GM23338 (cell line): Measurements from ENCODE around the gene AKT2.

Source experiments
- CREB1 ChIP-seq: fragments of 250-450 bp; sonication (Bioruptor Pico); IDR thresholded peaks from 2 replicates; pipeline ENCODE4 v1.5.0; 2020; ENCODE audit warnings: low read depth, mild to moderate bottlenecking, moderate library complexity
- CTCF ChIP-seq, 2 experiments: fragments of 200-600 bp in 1 of 2; sonication (generic) in 1 of 2; conservative IDR thresholded peaks; 2 replicates each; pipeline versions ENCODE4 v1.5.1 to v1.6.1; 2016 to 2017; ENCODE audit warnings: antibody characterized with exemption in 2 of 2, low read depth in 2 of 2, mild to moderate bottlenecking in 2 of 2, moderate library complexity in 1 of 2
- ETS1 ChIP-seq: IDR thresholded peaks from 2 replicates; pipeline ENCODE4 v1.6.1; 2016; ENCODE audit warnings: antibody characterized with exemption
- EZH2 ChIP-seq: fragments of 200-600 bp; sonication (generic); IDR thresholded peaks from one replicate; pipeline ENCODE4 v1.8.0; 2017; ENCODE audit warnings: antibody characterized with exemption, mild to moderate bottlenecking, low read depth; ENCODE audit not compliant: unreplicated experiment
- EZH2phosphoT487 ChIP-seq: fragments of 200-600 bp; sonication (generic); IDR thresholded peaks from one replicate; pipeline ENCODE4 v1.8.1; 2018; ENCODE audit warnings: antibody characterized with exemption; ENCODE audit not compliant: unreplicated experiment
- JUNB ChIP-seq: IDR thresholded peaks from one replicate; pipeline ENCODE4 v1.6.1; 2016; ENCODE audit warnings: antibody characterized with exemption; ENCODE audit not compliant: unreplicated experiment
- NANOG ChIP-seq: IDR thresholded peaks from 2 replicates; pipeline ENCODE4 v1.6.1; 2016; ENCODE audit warnings: antibody characterized with exemption, borderline replicate concordance
- POLR2AphosphoS5 ChIP-seq: IDR thresholded peaks from 2 replicates; pipeline ENCODE4 v1.6.1; 2016; ENCODE audit warnings: antibody characterized with exemption, low read depth
- REST ChIP-seq: IDR thresholded peaks from one replicate; pipeline ENCODE4 v1.6.1; 2018; ENCODE audit warnings: antibody characterized with exemption; ENCODE audit not compliant: unreplicated experiment
- ZNF114 ChIP-seq: fragments of 250-450 bp; sonication (Bioruptor Pico); IDR thresholded peaks from 2 replicates; pipeline ENCODE4 v1.5.0; 2020; ENCODE audit warnings: mild to moderate bottlenecking, moderate library complexity
- ZNF331 ChIP-seq: fragments of 250-450 bp; sonication (Bioruptor Pico); IDR thresholded peaks from 2 replicates; pipeline ENCODE4 v1.5.0; 2020; ENCODE audit warnings: low read depth, mild to moderate bottlenecking, moderate library complexity

- TF ChIP-seq POLR2AphosphoS5: no peak
- no peak for TF ChIP-seq EZH2phosphoT487
- TF ChIP-seq CTCF (conservative IDR thresholded peaks at IDR 0.05; ENCODE audit: low read depth in 2 of 2): no peak
- no peak for TF ChIP-seq EZH2
- TF ChIP-seq REST: no peak
- TF ChIP-seq ETS1: no peak
- TF ChIP-seq NANOG: no peak
- TF ChIP-seq JUNB: no peak
- no peak for TF ChIP-seq ZNF114 (CRISPR knock-in tag)
- no peak for TF ChIP-seq ZNF331 (CRISPR knock-in tag)
- TF ChIP-seq CREB1 (CRISPR knock-in tag): no peak
These were observed 35.9 kb downstream of the AKT2 start for GRCh38 chr19:40249201-40249600.
